ENCODE measurements around the gene MYBBP1A. TPM values are rescaled to one million over a fixed set of nuclear protein-coding genes. Genes with fewer than 3 reads are reported as not detected.

Gene MYBBP1A
- total RNA-seq, 6 experiments from 2014 or later: 16.3 to 32.0 (median 23.7) TPM

- TF ChIP-seq POLR2A (IDR thresholded peaks at IDR 0.05): no peak
- peak in 2 of 4 donors; percentile 7 to 25 for TF ChIP-seq CTCF (IDR thresholded peaks at IDR 0.05)
- no peak for DNase-seq
- intact Hi-C loops (cut with DNase I): loop anchor here in 1 of 2 donors (10.0 kb wide), 1 partner anchor 115 kb away; no protein-coding TSS in a partner anchor
- Histone ChIP-seq H3K27ac (no peak overlapping the region), H3K4me3 (no peak overlapping the region), H3K27me3 (no peaks in the 10 kb centered on the region), H3K36me3 (peaks cover 0 to 32% (median 6%) of the 10 kb centered on the region in 4 donors), H3K9me3 (no peaks in the 10 kb centered on the region), H3K4me1 (peaks cover 0 to 7% (median 0%) of the 10 kb centered on the region in 4 donors)
- ATAC-seq: peak in 3 of 4 donors; percentile 2 to 6 (median 4)
- 62% methylated on average over 5 of the region's 14 CpGs for WGBS (ENCODE audit: insufficient coverage, low coverage, low lambda C conversion rate, missing lambda C conversion rate)
Observed at GRCh38 chr17:4540224-4540651, 14.9 kb downstream of the MYBBP1A start.

- intact Hi-C loops (cut with DNase I): loop anchor here in 1 of 2 donors (10.0 kb wide), 1 partner anchor 115 kb away; no protein-coding TSS in a partner anchor
- Histone ChIP-seq H3K4me3 (no peak overlapping the region), H3K9me3 (no peaks in the 10 kb centered on the region), H3K36me3 (peaks cover 0 to 31% (median 6%) of the 10 kb centered on the region in 4 donors), H3K4me1 (peaks cover 0 to 8% (median under 1%) of the 10 kb centered on the region in 4 donors), H3K27ac (no peak overlapping the region), H3K27me3 (no peaks in the 10 kb centered on the region)
- ATAC-seq (no peak), DNase-seq (no peak)
- WGBS (ENCODE audit: insufficient coverage, low coverage, low lambda C conversion rate, missing lambda C conversion rate): 93% methylated on average over 8 of the region's 26 CpGs
- TF ChIP-seq CTCF (IDR thresholded peaks at IDR 0.05) (no peak), POLR2A (IDR thresholded peaks at IDR 0.05) (no peak)
Observed at GRCh38 chr17:4539576-4540223, 15.5 kb downstream of the MYBBP1A start.

GRCh38 chr17:4539025-4539424 is 16.2 kb downstream of the MYBBP1A start:
- Histone ChIP-seq H3K4me3 (no peak overlapping the region), H3K27ac (no peak overlapping the region), H3K27me3 (no peaks in the 10 kb centered on the region), H3K36me3 (peaks cover 0 to 24% (median 6%) of the 10 kb centered on the region in 4 donors), H3K9me3 (no peaks in the 10 kb centered on the region), H3K4me1 (peaks cover 0 to 15% (median 4%) of the 10 kb centered on the region in 4 donors)
- DNase-seq: no peak
- TF ChIP-seq CTCF (IDR thresholded peaks at IDR 0.05): no peak
- TF ChIP-seq POLR2A (IDR thresholded peaks at IDR 0.05): no peak
- no CpG with 5 or more reads among the region's 8 CpGs for WGBS (ENCODE audit: insufficient coverage, low coverage, low lambda C conversion rate, missing lambda C conversion rate)
- ATAC-seq: no peak
- intact Hi-C loops (cut with DNase I): no loop called here

- DNase-seq: peak in 1 of 3 donors; percentile 55
- H3K9me3 ChIP-seq: no peaks in the 10 kb centered on the region
- 87% methylated on average over 6 of the region's 13 CpGs for WGBS (ENCODE audit: insufficient coverage, low coverage, low lambda C conversion rate, missing lambda C conversion rate)
- peaks cover 0 to 22% (median 6%) of the 10 kb centered on the region in 4 donors for H3K36me3 ChIP-seq
- peaks cover 0 to 21% (median 7%) of the 10 kb centered on the region in 4 donors for H3K4me1 ChIP-seq
- TF ChIP-seq POLR2A (IDR thresholded peaks at IDR 0.05) (no peak), CTCF (IDR thresholded peaks at IDR 0.05) (no peak)
- H3K4me3 ChIP-seq: no peak overlapping the region
- H3K27ac ChIP-seq: no peak overlapping the region
- no peak for ATAC-seq
- intact Hi-C loops (cut with DNase I): no loop called here
- no peaks in the 10 kb centered on the region for H3K27me3 ChIP-seq
Observed at GRCh38 chr17:4538236-4539002, 16.8 kb downstream of the MYBBP1A start.
